RPMI8226 (cell line): ENCODE measurements around the gene AKR7A2.
A peak's percentile ranks its signal among the peaks of the same experiment; 100 is the strongest.
"Not testable (repeated sequence)": the region's sequence is repeated elsewhere in the genome, so short reads cannot be mapped to it uniquely, and the experiment has no call there.

Experiments
- DNase-seq: peaks from one replicate; pipeline ENCODE4 v3.0.0-alpha.2; 2015

The AKR7A2 gene

DNA sequence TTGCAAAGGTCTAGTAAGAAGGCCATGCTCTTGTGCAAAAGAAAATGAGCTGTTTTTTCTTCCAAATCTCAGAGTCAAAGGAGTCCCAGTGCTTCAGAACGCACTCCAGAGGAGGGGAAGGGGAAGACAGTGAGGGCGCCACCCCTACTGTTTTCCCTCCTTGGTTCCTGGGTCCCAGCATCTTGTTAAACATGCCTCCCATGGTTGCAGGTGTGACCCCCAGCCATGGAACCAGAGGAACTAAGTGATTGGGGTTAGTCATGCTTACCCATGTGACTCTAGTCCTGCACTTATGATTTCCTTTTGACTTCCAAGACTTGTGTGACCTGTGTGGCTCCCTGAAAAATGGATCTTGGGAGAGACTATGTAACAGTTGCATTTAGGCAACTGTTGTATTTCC is 17.3 kb downstream of the AKR7A2 start:
- DNase-seq = no peak

DNA sequence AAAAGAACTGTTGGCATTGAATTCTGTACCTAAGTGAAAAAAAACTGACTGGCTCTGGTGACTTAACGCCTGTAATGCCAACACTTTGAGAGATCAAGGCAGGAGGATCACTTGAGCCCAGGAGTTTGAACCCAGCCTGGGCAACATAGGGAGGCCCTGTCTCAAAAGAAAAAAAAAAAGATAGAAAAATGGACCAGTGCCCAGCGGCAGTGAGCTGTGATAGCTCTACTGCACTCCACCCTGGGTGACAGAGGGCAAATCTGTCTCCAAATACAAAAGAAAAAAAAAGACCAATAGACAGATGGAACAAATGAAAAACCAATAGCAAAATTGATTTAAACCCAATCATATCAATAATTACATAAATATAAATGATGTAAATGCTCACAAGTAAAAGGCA is 22.7 kb downstream of the AKR7A2 start:
- no peak for DNase-seq

DNA sequence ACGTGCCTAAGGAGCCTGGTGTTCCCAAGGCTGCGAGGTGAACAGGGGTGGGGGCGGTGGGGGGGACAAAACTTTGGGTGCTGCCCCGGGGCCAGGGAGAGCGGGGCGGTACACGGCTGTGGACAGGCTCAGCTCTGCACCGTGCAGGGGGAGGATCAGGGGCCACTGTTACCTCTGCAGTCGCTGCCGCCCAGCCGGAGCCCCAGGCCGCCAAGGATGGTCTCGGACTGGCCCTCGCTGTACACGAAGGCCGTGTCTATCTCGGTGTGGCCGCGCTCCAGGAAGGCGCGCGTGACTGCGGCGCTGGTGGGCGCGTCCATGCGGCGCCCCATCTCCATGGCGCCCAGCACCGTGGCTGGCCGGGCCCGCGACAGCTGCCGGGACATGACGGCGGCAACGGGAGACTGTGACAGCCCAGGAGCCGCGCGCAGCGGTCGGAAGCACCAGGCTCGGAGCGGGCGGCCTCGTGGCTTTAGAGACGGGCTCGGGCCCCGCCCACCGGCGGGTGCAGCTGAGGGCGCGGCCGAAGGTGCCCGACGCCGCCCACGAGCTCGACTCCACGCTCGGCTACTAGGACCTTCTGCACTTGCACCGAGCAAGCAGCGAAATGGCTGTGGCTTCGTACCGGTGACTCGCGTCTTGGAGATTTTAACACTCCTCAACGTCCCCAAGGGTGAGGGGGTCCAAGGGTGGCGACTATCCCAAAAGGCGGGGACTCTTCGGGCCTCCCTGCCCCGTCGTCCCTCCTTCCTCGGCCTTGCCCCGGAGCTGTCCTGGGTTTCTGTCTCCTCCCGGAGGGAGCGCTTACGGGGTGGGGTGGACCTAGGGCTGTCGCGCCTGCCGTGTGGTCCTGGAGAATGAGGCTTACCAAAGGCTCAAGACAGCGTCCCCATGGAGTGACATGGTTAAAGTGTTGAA is 23.4 kb downstream of the AKR7A2 start, which contains the start of gene AKR7A3:
Gene AKR7A3 (minus strand): TSS at position 447 of the 918 bp plus-strand sequence. CDS start 61 bp downstream, at position 386.
- peak; percentile 75 for DNase-seq

DNA sequence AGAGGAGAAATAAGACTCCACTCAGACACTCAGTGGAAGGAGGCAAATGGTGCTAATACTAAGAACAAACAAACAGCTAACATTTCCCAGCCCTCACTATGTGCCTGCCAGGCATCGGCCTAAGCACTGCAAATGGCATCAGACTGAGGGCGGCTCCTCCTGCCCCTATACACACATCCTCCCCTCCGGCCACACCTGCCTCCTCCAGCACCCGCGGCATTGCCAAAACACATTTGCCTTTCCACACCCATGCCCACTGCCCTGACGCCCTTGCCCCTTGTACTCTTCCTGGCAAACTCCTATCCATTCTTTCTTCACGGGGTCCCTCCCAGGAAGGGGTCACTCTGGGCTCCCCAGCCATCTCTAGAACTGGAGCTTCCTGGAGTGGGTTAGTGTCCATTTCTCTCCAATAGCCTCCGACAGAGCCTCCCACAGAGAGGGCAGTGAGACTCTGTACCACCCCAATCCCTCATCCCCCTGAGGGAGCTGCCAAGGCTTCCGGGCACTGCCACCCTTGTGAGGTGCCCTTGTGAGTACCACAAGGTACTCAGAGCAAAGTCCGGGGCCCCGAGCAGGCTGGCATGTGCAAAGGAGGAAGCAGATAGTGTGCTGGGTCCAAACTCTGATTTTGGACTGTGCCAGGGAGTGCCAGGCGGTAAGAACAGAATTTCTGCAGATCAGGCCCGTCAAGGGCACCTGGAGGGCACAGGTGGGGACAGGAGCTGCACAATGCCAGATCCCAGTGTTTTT is 24.3 kb downstream of the AKR7A2 start:
- no peak for DNase-seq

DNA sequence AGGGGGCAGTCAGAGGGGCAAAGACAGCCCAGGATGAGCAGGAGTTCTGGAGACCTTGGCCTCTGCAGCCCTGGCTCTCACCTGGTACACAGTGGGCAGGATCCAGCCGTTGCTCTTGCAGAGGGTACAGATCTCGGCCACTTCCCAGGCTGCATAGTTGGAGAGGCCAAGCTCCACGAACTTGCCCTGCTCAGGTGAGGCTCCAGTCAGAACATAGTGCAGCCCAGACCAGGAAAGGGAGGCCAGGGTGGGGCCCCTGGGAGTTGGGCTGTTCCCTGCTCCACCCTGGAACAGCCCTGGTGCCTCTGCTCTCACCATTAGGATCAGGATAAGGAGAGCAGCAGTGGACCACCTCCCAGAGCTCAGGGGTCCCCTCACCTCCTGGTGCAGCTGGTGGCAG is 26.1 kb downstream of the AKR7A2 start:
- not testable (repeated sequence) for DNase-seq

DNA sequence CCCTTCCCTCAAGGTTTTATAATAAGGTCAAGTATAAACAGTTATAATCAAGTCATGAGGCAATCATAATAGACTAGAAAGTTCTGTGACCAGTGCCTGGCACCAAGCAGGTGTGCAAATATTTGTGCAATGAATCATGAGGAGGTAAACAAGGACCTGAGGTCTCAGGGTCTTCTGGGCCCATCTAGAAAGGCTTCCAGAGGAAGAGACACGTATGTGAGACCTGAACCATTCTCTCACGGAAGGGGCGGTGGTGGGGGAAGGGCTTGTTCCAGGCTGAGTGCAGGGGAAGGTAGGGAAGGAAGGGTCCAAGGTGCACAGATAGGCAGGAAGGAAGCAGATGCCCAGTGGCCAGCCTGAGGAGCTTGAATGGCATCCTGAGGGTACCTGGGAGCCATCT is 26.6 kb downstream of the AKR7A2 start:
- DNase-seq = not testable (repeated sequence)

DNA sequence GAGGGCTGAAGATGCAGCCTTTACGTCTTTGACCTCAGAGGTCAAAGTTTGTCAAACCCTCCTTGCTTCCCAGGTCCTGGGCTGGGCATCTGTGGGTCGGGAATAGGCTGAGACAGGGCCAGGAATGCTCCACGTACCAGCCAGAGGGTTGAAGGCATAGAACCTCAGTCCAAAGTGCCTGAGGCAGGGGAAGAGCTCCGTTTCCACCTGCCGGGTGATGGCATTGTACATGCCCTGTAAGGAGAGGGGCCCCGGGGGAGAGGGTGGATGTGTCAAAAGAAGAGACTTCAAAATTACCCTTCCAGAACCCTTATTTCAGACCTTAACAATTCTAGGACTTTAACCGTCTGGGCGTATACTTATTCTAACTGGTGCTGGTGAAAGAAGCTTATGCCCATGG is 27.1 kb downstream of the AKR7A2 start:
- DNase-seq = no peak

DNA sequence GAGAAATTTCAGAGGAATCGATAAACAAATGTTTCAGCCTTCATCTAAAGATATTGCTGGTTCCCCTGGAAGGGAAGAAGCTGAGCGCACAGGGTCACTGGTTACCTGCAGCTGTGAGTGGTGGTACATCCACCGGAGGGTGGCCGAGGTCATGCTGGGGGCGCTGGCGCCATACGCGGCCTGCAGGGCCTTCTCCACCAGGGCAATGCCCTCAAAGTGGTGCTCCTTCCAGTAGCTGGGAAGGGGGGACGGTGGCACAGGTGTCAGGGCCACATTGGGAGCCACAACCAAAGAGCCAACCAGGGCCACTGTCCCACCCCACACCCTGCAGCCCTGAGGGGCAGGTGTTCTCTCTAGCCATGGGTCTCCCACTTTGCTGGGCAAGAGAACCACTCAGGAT is 28.1 kb downstream of the AKR7A2 start:
- no peak for DNase-seq

DNA sequence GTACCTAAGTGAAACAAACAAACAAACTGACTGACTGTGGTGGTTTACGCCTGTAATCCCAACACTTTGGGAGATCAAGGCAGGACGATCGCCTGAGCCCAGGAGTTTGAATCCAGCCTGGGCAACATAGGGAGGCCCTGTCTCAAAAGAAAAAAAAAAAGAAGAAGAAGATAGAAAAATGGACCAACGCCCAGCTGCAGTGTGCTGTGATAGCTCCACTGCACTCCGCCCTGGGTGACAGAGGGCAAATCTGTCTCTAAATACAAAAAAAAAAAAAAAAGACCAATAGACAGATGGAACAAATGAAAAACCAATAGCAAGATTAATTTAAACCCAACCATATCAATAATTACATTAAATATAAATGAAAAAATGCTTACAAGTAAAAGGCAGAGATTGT is 37.3 kb downstream of the AKR7A2 start:
- no peak for DNase-seq

DNA sequence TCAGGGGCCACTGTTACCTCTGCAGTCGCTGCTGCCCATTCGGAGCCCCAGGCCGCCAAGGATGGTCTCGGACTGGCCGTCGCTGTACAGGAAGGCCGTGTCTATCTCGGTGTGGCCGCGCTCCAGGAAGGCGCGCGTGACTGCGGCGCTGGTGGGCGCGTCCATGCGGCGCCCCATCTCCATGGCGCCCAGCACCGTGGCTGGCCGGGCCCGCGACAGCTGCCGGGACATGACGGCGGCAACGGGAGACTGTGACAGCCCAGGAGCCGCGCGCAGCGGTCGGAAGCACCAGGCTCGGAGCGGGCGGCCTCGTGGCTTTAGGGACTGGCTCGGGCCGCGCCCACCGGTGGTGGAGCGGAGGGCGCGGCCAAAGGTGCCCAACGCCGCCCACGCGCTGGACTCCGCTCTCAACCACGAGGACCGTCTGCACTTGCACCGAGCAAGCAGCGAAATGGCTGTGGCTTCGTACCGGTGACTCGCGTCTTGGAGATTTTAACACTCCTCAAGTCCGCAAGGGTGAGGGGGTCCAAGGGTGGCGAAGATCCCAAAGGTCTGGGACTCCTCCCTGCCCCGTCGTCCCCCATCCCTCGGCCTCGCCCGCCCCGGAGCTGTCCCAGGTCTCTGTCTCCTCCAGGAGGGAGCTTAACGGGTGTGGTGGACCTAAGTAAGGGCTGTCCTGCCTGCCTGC is 38.0 kb downstream of the AKR7A2 start:
- not testable (repeated sequence) for DNase-seq

DNA sequence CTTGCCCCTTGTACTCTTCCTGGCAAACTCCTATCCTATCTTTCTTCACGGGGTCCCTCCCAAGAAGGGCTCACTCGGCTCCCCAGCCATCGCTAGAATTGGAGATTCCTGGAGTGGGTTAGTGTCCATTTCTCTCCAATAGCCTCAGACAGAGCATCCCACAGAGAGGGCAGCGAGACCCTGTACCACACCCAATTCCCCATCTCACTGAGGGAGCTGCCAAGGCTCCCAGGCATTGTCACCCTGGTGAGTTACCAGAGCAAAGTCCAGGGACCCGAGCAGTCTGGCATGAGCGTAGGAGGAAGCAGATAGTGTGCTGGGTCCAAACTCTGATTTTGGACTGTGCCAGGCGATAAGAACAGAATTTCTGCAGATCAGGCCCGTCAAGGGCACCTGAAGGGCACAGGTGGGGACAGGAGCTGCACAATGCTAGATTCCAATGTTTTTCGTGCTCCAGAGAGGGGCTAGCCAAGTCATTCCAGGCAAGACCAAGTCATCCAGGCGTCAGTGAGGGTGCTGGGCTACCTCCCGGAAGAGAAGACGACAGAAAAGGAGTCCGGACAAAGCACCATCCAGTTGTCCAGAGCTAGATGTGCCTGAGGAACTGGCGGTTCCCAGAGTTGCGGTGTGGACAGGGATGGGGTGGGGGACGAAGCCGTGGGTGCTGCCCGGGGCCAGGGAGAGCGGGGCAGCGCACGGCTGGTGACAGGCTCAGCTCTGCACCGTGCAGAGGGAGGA is 38.7 kb downstream of the AKR7A2 start:
- no peak for DNase-seq

DNA sequence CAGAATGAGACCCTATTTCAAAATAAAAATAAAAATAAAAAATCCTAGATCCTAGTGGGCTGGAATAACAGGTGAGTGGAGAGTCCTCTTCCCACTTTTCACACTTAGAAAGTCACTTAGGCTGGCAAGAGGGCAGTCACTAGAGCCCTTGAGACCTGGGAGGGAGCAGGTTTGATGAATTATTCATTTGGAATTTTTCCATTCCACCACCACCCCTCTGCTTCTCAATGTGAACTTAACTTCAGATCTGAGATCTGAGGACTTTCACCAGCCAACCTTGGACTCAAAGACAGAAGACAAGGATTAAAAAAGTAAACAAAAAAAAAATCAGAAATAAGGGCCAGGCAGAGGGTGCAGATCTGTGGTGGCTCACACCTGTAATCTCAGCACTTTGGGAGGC is 39.9 kb downstream of the AKR7A2 start:
- DNase-seq = no peak

DNA sequence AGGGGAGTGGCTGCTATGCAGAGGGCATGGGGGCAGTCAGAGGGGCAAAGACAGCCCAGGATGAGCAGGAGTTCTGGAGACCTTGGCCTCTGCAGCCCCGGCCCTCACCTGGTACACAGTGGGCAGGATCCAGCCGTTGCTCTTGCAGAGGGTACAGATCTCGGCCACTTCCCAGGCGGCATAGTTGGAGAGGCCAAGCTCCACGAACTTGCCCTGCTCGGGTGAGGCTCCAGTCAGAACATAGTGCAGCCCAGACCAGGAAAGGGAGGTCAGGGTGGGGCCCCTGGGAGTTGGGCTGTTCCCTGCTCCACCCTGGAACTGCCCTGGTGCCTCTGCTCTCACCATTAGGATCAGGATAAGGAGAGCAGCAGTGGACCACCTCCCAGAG is 41.6 kb downstream of the AKR7A2 start:
- not testable (repeated sequence) for DNase-seq

DNA sequence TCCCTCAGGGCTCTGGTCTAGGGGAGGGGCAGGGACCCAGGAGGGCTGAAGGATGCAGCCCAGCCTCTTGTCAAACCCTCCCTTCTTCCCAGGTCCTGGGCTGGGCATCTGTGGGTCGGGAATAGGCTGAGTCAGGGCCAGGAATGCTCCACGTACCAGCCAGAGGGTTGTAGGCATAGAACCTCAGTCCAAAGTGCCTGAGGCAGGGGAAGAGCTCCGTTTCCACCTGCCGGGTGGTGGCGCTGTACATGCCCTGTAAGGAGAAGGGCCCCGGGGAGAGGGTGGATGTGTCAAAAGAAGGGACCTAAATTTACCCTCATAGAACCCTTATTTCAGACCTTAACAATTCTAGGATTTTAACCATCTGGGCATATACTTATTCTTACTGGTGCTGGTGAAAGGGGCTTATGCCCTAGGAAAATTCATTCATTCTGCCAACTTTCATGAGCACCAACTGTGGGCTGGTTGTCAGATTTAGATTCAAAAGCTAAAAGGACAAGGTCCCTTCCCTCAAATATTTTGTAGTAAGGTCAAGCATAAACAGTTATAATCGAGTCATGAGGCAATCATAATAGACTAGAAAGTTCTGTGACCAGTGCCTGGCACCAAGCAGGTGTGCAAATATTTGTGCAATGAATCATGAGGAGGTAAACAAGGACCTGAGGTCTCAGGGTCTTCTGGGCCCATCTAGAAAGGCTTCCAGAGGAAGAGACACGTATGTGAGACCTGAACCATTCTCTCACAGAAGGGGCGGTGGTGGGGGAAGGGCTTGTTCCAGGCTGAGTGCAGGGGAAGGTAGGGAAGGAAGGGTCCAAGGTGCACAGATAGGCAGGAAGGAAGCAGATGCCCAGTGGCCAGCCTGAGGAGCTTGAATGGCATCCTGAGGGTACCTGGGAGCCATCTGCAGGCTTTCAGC is 42.3 kb downstream of the AKR7A2 start:
- not testable (repeated sequence) for DNase-seq

DNA sequence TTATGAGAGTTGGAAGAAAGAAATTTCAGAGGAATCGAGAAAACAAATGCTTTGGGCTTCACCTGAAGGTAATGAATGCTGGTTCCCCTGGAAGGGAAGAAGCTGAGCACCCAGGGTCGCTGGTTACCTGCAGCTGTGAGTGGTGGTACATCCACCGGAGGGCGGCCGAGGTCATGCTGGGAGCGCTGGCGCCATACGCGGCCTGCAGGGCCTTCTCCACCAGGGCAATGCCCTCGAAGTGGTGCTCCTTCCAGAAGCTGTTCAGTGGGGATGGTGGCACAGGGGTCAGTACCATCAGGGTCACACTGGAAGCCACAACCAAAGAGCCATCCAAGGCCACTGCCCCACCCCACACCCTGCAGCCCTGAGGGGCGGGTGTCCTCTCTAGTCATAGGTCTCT is 43.5 kb downstream of the AKR7A2 start:
- DNase-seq = no peak

DNA sequence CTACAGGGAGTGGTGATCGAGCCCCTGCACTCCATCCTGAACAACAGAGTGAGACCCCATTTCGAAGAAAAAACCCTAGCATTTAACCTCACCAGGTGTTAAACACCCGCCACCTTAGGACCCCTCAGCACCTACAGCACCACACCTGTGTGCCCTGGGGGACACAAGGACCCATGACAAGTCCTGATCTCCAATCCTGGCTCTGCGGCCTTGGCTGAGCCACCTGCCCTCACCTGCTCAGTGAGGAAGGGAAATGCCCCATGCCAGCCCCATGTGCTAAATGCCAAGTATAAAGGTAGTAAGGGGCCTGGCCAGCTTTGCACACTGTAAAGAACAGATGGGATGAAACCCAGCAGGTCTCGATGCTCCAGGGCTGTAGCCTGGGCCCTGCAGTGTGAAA is 49.2 kb downstream of the AKR7A2 start:
- no peak for DNase-seq

DNA sequence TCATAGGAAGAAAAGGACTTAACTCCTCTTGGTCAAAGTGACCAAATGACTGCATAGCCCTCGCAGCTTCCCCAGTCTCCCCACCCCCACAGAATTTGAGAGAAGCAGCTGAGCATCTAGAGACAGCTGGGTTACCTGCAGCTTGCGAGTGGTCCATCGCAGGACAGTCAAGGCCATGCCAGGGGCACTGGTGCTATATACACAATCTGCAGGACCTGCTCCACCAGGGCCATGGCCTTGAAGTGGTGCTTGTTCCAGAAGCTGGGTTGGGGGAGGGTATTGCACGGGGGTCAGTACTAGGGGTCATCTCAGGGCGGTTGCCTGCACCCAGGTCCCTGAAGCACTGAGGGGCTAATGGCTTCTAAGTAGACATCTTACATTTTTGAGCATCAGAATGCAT is 49.9 kb downstream of the AKR7A2 start:
- DNase-seq = no peak

DNA sequence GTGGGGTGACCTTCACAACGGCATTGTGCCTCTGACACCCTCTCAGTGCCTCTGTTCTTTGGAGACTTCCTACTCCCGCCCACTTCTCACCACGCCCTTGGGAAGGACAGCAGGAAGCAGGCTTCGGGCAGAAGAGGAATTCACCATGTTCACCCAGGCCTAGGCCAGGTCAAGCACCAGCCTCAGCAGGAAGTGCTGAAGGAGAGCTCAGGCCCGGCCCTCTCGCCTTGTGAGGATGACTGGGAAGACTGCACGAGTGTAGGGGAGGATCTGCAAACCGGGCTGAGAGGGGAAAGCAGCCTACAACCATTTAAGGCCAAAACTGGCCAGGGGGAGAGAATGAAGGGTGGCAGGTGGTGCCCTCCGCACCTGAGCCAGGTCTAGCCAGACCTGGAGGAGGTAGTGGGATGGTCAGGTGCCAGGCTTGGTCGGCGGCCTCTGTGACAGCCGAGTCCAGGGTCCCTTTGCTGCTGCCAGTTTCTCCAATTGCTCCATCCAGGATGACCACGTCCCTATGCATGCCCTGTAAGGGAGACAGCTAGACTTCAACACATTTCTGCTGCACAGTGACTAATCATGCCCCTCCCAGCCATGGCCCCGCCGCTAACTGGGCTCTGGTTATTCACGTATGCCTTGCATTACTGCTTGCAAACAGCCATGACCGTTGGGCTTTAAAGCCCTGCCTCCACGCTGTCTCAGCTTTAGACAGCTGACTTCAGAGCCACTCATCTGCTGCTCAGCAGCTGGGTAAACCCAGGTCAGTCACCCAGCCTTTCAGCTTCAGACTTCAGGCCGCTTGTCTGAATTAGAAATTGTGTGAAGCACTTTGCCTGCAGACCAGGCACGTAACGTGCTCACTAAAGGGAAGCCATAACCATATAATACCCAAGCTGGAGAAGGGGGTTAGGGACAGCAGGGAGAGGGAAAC is 51.5 kb downstream of the AKR7A2 start:
- no peak for DNase-seq

DNA sequence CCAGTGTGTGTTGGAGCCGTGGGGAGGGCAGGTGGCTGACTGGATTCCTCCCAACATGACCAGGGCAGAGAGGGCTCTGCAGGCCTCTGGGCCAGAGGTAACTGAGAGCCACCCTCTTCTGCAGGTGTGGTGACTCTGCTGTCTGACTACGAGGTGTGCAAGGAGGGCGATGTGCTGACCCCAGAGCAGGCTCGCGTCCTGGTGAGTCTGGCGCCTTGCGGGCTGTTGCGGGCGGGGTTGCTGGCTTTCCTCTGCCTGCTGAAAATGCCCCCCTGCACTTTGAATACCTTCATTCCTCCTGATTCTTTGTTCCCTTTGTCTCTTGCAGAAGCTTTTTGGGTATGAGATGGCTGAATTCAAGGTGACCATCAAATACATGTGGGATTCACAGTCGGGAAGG is 53.6 kb downstream of the AKR7A2 start:
- DNase-seq = no peak

DNA sequence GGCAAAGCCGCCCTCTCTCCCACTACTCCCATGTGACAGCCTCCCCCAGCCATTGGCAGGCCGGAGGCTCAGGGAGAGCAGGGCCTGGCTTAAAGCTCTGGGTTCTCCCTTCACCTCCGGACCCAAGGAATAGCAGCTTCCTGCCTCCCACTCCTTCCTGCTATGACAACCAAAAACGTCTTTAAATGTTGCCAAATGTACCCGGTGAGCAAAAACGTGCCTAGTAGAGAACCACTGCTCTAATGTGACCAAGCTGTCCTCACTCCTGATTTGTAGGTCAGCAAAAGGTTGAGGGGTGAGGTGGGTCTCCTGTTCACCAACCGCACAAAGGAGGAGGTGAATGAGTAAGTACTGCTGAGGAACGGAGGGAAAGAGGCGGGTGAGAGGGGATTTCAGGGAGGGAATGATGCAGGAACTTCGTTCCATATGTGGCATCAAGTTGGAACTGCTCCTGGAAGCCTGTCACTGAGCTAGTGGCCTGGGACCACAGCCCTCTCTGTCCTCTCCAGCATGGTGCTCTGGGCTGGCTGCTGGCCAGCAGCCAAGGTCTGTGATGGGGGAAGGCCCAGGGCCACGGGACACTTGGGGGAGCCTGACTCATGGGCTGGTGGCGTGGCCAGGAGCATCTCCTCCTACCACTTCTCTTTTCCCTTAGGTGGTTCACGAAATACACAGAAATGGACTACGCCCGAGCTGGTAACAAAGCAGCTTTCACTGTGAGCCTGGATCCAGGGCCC is 54.6 kb downstream of the AKR7A2 start:
- DNase-seq = no peak
